GM12878 (cell line): Measurements from ENCODE around the gene GSG1L. TPM values are rescaled to one million over a fixed set of nuclear protein-coding genes. Genes with fewer than 3 reads are reported as not detected.

ENCODE experiments used
- ATAC-seq: fragments of 200-7000 bp; cut with Tn5 transposase; 3 replicates; pipeline ENCODE4 v1.9.1; 2020; ENCODE audit warnings: mild to moderate bottlenecking, moderate library complexity
- BruUV-seq: library from RNA; stranded (reverse); fragments of 400-500 nt; replicated peaks from 2 replicates; lab custom pipeline; 2021; lab: Mats Ljungman, UMichigan
- CTCF ChIA-PET: fragments of 300-600 bp; sonication (Branson Sonifier 250); formaldehyde crosslinking; extraction: SDS; loops from one replicate; lab custom pipeline; 2021; ENCODE audit warnings: inconsistent platforms; lab: Yijun Ruan, JAX
- POLR2A ChIA-PET: fragments of 350-600 bp; formaldehyde crosslinking; extraction: SDS; loops from one replicate; lab custom pipeline; 2021; ENCODE audit warnings: inconsistent platforms; lab: Charles Lee
- RAD21 ChIA-PET: fragments of 300-600 bp; sonication (Branson Sonifier 250); formaldehyde crosslinking; loops from one replicate; lab custom pipeline; 2023; ENCODE audit warnings: antibody characterized with exemption; ENCODE audit not compliant: unreplicated experiment; lab: Charles Lee
- SMC1A ChIA-PET: fragments of 300-600 bp; sonication (Branson Sonifier 250); formaldehyde crosslinking; loops from one replicate; lab custom pipeline; 2023; ENCODE audit not compliant: unreplicated experiment, uncharacterized antibody; lab: Charles Lee
- DNase-seq: peaks from one replicate; pipeline ENCODE4 v3.0.0-alpha.2; 2011; ENCODE audit warnings: low read depth, low spot score
- FAIRE-seq: peaks from 3 replicates; lab custom pipeline; 2011; peaks lifted over from hg19 to GRCh38; lab: Jason Lieb, UNC
- H2AFZ ChIP-seq: 2 replicates; pipeline ENCODE4 v1.6.0; 2011; ENCODE audit warnings: low read depth, low read length, control low read depth; ENCODE audit not compliant: control insufficient read depth
- H3K27ac ChIP-seq: 2 replicates; pipeline ENCODE4 v1.5.1; 2011; ENCODE audit warnings: control low read depth; ENCODE audit not compliant: control insufficient read depth, insufficient read depth
- H3K27me3 ChIP-seq, 2 experiments: replicated peaks in 1 of 2; 2 replicates each; pipeline versions ENCODE4 v1.6.0 to v1.6.1; 2011; ENCODE audit warnings: low read length in 1 of 2; ENCODE audit not compliant: control insufficient read depth in 2 of 2, insufficient read depth in 2 of 2
- H3K36me3 ChIP-seq, 2 experiments: 2 replicates each; pipeline ENCODE4 v1.5.1; 2011; ENCODE audit warnings: low read length in 1 of 2; ENCODE audit not compliant: control insufficient read depth in 2 of 2, insufficient read depth in 2 of 2
- H3K4me1 ChIP-seq: 2 replicates; pipeline ENCODE4 v1.6.1; 2011; ENCODE audit warnings: mild to moderate bottlenecking, low read length, moderate library complexity, mixed read lengths; ENCODE audit not compliant: control insufficient read depth, insufficient read depth
- H3K4me2 ChIP-seq: 2 replicates; pipeline ENCODE4 v1.6.0; 2011; ENCODE audit warnings: control low read depth; ENCODE audit not compliant: control insufficient read depth, insufficient read depth
- H3K4me3 ChIP-seq: fragments of 200-600 bp; sonication (generic); 2 replicates; pipeline ENCODE4 v1.5.1; 2016
- H3K79me2 ChIP-seq: 2 replicates; pipeline ENCODE4 v1.6.0; 2011; ENCODE audit warnings: low read length; ENCODE audit not compliant: control insufficient read depth, insufficient read depth
- H3K9ac ChIP-seq: 2 replicates; pipeline ENCODE4 v1.8.0; 2011; ENCODE audit warnings: low read length, control low read depth, mixed read lengths; ENCODE audit not compliant: control insufficient read depth, insufficient read depth
- H3K9me3 ChIP-seq: replicated peaks from 3 replicates; pipeline ENCODE4 v1.5.1; 2011; ENCODE audit warnings: mild to moderate bottlenecking, low read length; ENCODE audit not compliant: control insufficient read depth, insufficient read depth
- H4K20me1 ChIP-seq: 2 replicates; pipeline ENCODE4 v1.6.0; 2011; ENCODE audit not compliant: control insufficient read depth, insufficient read depth
- BCL11A ChIP-seq: IDR thresholded peaks from 2 replicates; pipeline ENCODE4 v1.6.1; 2011; ENCODE audit warnings: low read depth, low read length
- EZH2 ChIP-seq: IDR thresholded peaks from 2 replicates; pipeline ENCODE4 v1.6.1; 2012; ENCODE audit warnings: low read depth, mild to moderate bottlenecking, control low read depth, inconsistent platforms, low read length, borderline replicate concordance; ENCODE audit not compliant: control insufficient read depth
- JUNB ChIP-seq: IDR thresholded peaks from 2 replicates; pipeline ENCODE4 v1.6.1; 2016; ENCODE audit warnings: antibody characterized with exemption, mild to moderate bottlenecking
- WGBS: methylation state at CpG from one replicate; pipeline ENCODE4 v1.1.6; 2016; ENCODE audit warnings: low lambda C conversion rate; ENCODE audit not compliant: insufficient replicate concordance, insufficient coverage; ENCODE audit errors: missing lambda C conversion rate; 5-methylcytosine and 5-hydroxymethylcytosine counted together
- in situ Hi-C: fragments of 300-500 bp; cut with MboI; formaldehyde crosslinking; loops from 9 replicates; pipeline ENCODE4 v1.14.3; 2018; ENCODE audit warnings: mixed read lengths
- intact Hi-C: fragments of 100-400 bp; cut with micrococcal nuclease; formaldehyde crosslinking; loops from one replicate; pipeline ENCODE4 v1.14.2; 2022; ENCODE audit not compliant: unreplicated experiment
- polyA plus RNA-seq, 11 experiments: library from polyadenylated mRNA; depleted of rRNA in 4 of 11; unstranded in 6 of 11; stranded (reverse) in 5 of 11; fragments of >200 nt; fragmentation: Nextera tagmentation in 4 of 11; fragmentation: Illumina TruSeq in 1 of 11; extraction: Ambion mirVana in 4 of 11; extraction: Trizol in 1 of 11; gene quantifications; 1 replicate in 1 of 11; 2 replicates in 10 of 11; pipeline versions ENCODE4 v1.2.1 to v1.2.3, GENCODE V29; 2011 to 2016; ENCODE audit warnings: inconsistent platforms in 2 of 11, missing spikeins in 2 of 11, low read depth in 1 of 11
- total RNA-seq, 4 experiments: library from RNA; depleted of rRNA in 3 of 4; stranded (reverse); fragments of >200 nt in 3 of 4; fragmentation: Illumina TruSeq in 1 of 4; extraction: Trizol in 1 of 4; gene quantifications; 2 replicates each; pipeline versions ENCODE4 v1.2.1 to v1.2.3, GENCODE V29; 2013 to 2021
- TF ChIP-seq, protein P1 (sequence below): fragments of 450-650 bp; IDR thresholded peaks from 2 replicates; pipeline ENCODE4 v1.6.1; 2017; ENCODE audit warnings: mild to moderate bottlenecking, moderate library complexity

Gene GSG1L
- total and polyA plus RNA-seq, 10 of the 15 experiments (the other 5 are each of a cell fraction or from before 2014, with no cell fraction given), result not detected

DNA sequence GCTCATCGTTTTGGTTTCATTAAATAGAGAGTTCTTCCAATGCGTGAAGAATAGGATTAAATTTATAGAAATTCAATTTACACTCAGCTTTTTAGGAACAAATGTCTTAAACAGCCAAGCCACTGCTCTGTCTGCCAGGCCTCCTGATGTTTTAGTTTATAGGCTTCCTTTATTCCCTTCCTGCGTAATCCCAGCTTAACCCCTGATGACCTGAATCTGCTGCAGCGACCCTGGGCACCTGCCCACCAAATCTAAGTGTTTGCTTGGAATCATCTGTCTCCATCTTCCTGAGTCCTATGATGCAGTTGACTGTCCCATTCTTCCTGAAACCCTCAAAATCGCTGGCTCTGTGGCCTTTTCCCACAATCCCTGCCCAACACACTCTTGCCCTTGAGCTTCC lies 179.9 kb downstream of the GSG1L start:
- CTCF ChIA-PET, result no interaction called here
- no peak for FAIRE-seq
- POLR2A ChIA-PET, result no interaction called here

DNA sequence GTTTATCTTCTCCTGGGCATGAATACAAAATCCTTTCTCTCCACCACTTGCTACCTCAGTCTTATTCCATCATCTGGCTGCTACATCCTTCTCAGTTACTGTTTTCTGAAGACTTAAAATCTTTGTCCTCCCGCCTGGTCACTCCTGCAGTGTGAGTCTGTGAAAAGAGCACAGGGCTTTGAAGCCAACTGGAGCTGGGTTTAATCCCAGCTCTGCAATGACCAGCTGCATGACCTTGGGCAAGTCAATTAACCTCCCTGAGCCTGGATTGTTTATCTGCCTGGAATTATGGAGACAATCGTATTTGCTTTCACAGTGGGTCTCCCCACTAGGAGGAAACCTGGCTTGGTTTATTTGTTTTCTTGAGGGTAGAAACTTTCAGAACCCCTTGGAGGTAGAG lies 183.2 kb downstream of the GSG1L start:
- no peaks in the 10 kb centered on the region for H3K36me3 ChIP-seq
- H2AFZ ChIP-seq, result no peak overlapping the region
- H3K27me3 ChIP-seq, result no peaks in the 10 kb centered on the region
- TF ChIP-seq JUNB, result no peak
- no peak for TF ChIP-seq BCL11A
- TF ChIP-seq, protein P1, sequence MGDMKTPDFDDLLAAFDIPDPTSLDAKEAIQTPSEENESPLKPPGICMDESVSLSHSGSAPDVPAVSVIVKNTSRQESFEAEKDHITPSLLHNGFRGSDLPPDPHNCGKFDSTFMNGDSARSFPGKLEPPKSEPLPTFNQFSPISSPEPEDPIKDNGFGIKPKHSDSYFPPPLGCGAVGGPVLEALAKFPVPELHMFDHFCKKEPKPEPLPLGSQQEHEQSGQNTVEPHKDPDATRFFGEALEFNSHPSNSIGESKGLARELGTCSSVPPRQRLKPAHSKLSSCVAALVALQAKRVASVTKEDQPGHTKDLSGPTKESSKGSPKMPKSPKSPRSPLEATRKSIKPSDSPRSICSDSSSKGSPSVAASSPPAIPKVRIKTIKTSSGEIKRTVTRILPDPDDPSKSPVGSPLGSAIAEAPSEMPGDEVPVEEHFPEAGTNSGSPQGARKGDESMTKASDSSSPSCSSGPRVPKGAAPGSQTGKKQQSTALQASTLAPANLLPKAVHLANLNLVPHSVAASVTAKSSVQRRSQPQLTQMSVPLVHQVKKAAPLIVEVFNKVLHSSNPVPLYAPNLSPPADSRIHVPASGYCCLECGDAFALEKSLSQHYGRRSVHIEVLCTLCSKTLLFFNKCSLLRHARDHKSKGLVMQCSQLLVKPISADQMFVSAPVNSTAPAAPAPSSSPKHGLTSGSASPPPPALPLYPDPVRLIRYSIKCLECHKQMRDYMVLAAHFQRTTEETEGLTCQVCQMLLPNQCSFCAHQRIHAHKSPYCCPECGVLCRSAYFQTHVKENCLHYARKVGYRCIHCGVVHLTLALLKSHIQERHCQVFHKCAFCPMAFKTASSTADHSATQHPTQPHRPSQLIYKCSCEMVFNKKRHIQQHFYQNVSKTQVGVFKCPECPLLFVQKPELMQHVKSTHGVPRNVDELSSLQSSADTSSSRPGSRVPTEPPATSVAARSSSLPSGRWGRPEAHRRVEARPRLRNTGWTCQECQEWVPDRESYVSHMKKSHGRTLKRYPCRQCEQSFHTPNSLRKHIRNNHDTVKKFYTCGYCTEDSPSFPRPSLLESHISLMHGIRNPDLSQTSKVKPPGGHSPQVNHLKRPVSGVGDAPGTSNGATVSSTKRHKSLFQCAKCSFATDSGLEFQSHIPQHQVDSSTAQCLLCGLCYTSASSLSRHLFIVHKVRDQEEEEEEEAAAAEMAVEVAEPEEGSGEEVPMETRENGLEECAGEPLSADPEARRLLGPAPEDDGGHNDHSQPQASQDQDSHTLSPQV, result no peak
- no peak overlapping the region for H3K4me3 ChIP-seq
- BruUV-seq, result no TSS peak
- no peak for ATAC-seq
- H3K9ac ChIP-seq, result no peak overlapping the region
- H3K27ac ChIP-seq, result no peak overlapping the region
- 3% methylated on average over 2 of the region's 2 CpGs for WGBS
- intact Hi-C loops, result no loop called here
- no peaks in the 10 kb centered on the region; the same call in 2 of the 3 replicates for H3K9me3 ChIP-seq
- ChIA-PET SMC1A (no interaction called here), CTCF (no interaction called here), POLR2A (no interaction called here), RAD21 (no interaction called here)
- FAIRE-seq, result no peak
- no peaks in the 10 kb centered on the region for H4K20me1 ChIP-seq
- no peaks in the 10 kb centered on the region for H3K4me1 ChIP-seq
- DNase-seq, result no peak
- no peak overlapping the region for H3K4me2 ChIP-seq
- H3K79me2 ChIP-seq, result no peaks in the 10 kb centered on the region
- in situ Hi-C loops, result no loop called here

More for the DNA sequence above, 179.9 kb downstream of the GSG1L start:
- intact Hi-C loops, result no loop called here
- no peak overlapping the region for H2AFZ ChIP-seq
- H3K27ac ChIP-seq, result no peak overlapping the region
- SMC1A ChIA-PET, result interaction anchor here (0.6 kb wide), 1 partner anchor 99 kb away, joined by 3 read pairs; no protein-coding TSS in a partner anchor
- no peaks in the 10 kb centered on the region for H3K36me3 ChIP-seq
- H3K79me2 ChIP-seq, result no peaks in the 10 kb centered on the region
- H3K4me1 ChIP-seq, result no peaks in the 10 kb centered on the region
- no peak for DNase-seq
- RAD21 ChIA-PET, result no interaction called here
- no peak overlapping the region for H3K9ac ChIP-seq
- no peak overlapping the region for H3K4me2 ChIP-seq
- no TSS peak for BruUV-seq
- H3K9me3 ChIP-seq, result no peaks in the 10 kb centered on the region; the same call in 2 of the 3 replicates
- TF ChIP-seq EZH2, result no peak
- TF ChIP-seq, all 136 proteins: peak for 0
- Histone ChIP-seq H3K4me3 (no peak overlapping the region), H4K20me1 (no peaks in the 10 kb centered on the region), H3K27me3 (no peaks in the 10 kb centered on the region)
- in situ Hi-C loops, result no loop called here
- 34% methylated on average over 5 of the region's 5 CpGs for WGBS
- ATAC-seq, result no peak
